ENCODE data around the gene TACR3.
"Not testable (repeated sequence)": the region's sequence is repeated elsewhere in the genome, so short reads cannot be mapped to it uniquely, and the experiment has no call there.

Gene TACR3

GRCh38 chr4:103673983-103674382 is 45.8 kb downstream of the TACR3 start:
- Histone ChIP-seq H3K4me3 (ENCODE audit: insufficient read depth, low read depth, low read length) (no peak overlapping the region), H3K27me3 (ENCODE audit: control insufficient read depth, insufficient read depth, low read length, poor library complexity, severe bottlenecking) (no peaks in the 10 kb centered on the region), H3K9me3 (ENCODE audit: control insufficient read depth, low read length) (no peaks in the 10 kb centered on the region), H3K27ac (ENCODE audit: insufficient read depth, low read depth, low read length, poor library complexity, severe bottlenecking) (no peak overlapping the region), H3K36me3 (ENCODE audit: control insufficient read depth, insufficient read depth, low read length) (no peaks in the 10 kb centered on the region), H3K4me1 (ENCODE audit: control insufficient read depth, insufficient read depth, low read length) (no peaks in the 10 kb centered on the region)
- 94 to 97% methylated on average over 2 of the region's 2 CpGs for WGBS, 2 experiments

DNA sequence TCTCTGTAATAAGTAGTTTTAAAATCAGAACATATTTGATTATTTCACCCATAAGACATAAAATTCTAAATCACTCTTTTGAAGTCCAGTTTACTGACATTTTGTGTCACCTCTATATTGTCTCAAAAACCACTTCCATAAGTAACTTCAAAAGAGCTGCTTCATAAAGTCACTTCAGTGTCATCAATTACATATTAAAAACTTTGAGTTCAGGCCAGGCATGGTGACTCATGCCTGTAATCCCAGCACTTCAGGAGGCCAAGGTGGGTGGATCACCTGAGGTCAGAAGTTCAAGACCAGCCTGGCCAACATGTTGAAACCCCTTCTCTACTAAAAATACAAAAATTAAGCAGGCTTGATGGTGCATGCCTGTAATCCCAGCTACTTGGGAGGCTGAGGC is 53.0 kb downstream of the TACR3 start:
- not testable (repeated sequence) for H3K27ac ChIP-seq (ENCODE audit: insufficient read depth, low read depth, low read length, poor library complexity, severe bottlenecking); H3K9me3 ChIP-seq (ENCODE audit: control insufficient read depth, low read length); H3K4me1 ChIP-seq (ENCODE audit: control insufficient read depth, insufficient read depth, low read length); H3K4me3 ChIP-seq (ENCODE audit: insufficient read depth, low read depth, low read length); H3K36me3 ChIP-seq (ENCODE audit: control insufficient read depth, insufficient read depth, low read length); H3K27me3 ChIP-seq (ENCODE audit: control insufficient read depth, insufficient read depth, low read length, poor library complexity, severe bottlenecking)

GRCh38 chr4:103664436-103665075 is 55.2 kb downstream of the TACR3 start:
- no peak overlapping the region for H3K4me3 ChIP-seq (ENCODE audit: insufficient read depth, low read depth, low read length)
- H3K4me1 ChIP-seq (ENCODE audit: control insufficient read depth, insufficient read depth, low read length) = no peaks in the 10 kb centered on the region
- WGBS, 2 experiments = 92 to 97% methylated on average over 2 of the region's 2 CpGs
- no peaks in the 10 kb centered on the region for H3K9me3 ChIP-seq (ENCODE audit: control insufficient read depth, low read length)
- no peaks in the 10 kb centered on the region for H3K36me3 ChIP-seq (ENCODE audit: control insufficient read depth, insufficient read depth, low read length)
- no peaks in the 10 kb centered on the region for H3K27me3 ChIP-seq (ENCODE audit: control insufficient read depth, insufficient read depth, low read length, poor library complexity, severe bottlenecking)
- H3K27ac ChIP-seq (ENCODE audit: insufficient read depth, low read depth, low read length, poor library complexity, severe bottlenecking) = no peak overlapping the region

GRCh38 chr4:103648541-103648940 is 71.2 kb downstream of the TACR3 start:
- Histone ChIP-seq H3K36me3 (ENCODE audit: control insufficient read depth, insufficient read depth, low read length) (no peaks in the 10 kb centered on the region), H3K27me3 (ENCODE audit: control insufficient read depth, insufficient read depth, low read length, poor library complexity, severe bottlenecking) (no peaks in the 10 kb centered on the region), H3K4me1 (ENCODE audit: control insufficient read depth, insufficient read depth, low read length) (no peaks in the 10 kb centered on the region), H3K4me3 (ENCODE audit: insufficient read depth, low read depth, low read length) (no peak overlapping the region), H3K9me3 (ENCODE audit: control insufficient read depth, low read length) (no peaks in the 10 kb centered on the region), H3K27ac (ENCODE audit: insufficient read depth, low read depth, low read length, poor library complexity, severe bottlenecking) (no peak overlapping the region)

GRCh38 chr4:103645991-103646390 is 73.8 kb downstream of the TACR3 start:
- no peaks in the 10 kb centered on the region for H3K27me3 ChIP-seq (ENCODE audit: control insufficient read depth, insufficient read depth, low read length, poor library complexity, severe bottlenecking)
- no peaks in the 10 kb centered on the region for H3K4me1 ChIP-seq (ENCODE audit: control insufficient read depth, insufficient read depth, low read length)
- no peak overlapping the region for H3K27ac ChIP-seq (ENCODE audit: insufficient read depth, low read depth, low read length, poor library complexity, severe bottlenecking)
- no peak overlapping the region for H3K4me3 ChIP-seq (ENCODE audit: insufficient read depth, low read depth, low read length)
- WGBS, 2 experiments = 89 to 94% methylated on average over 3 to 4 of the region's 4 CpGs
- H3K36me3 ChIP-seq (ENCODE audit: control insufficient read depth, insufficient read depth, low read length) = no peaks in the 10 kb centered on the region
- no peaks in the 10 kb centered on the region for H3K9me3 ChIP-seq (ENCODE audit: control insufficient read depth, low read length)

- H3K4me1 ChIP-seq (ENCODE audit: control insufficient read depth, insufficient read depth, low read length) = no peaks in the 10 kb centered on the region
- WGBS, 2 experiments = 79 to 90% methylated on average over 1 of the region's 1 CpG
- H3K27me3 ChIP-seq (ENCODE audit: control insufficient read depth, insufficient read depth, low read length, poor library complexity, severe bottlenecking) = no peaks in the 10 kb centered on the region
- H3K9me3 ChIP-seq (ENCODE audit: control insufficient read depth, low read length) = no peaks in the 10 kb centered on the region
- no peak overlapping the region for H3K27ac ChIP-seq (ENCODE audit: insufficient read depth, low read depth, low read length, poor library complexity, severe bottlenecking)
- no peak overlapping the region for H3K4me3 ChIP-seq (ENCODE audit: insufficient read depth, low read depth, low read length)
- no peaks in the 10 kb centered on the region for H3K36me3 ChIP-seq (ENCODE audit: control insufficient read depth, insufficient read depth, low read length)
Observed at GRCh38 chr4:103634236-103634635, 85.5 kb downstream of the TACR3 start.

- H3K4me1 ChIP-seq (ENCODE audit: control insufficient read depth, insufficient read depth, low read length) = no peaks in the 10 kb centered on the region
- no peaks in the 10 kb centered on the region for H3K9me3 ChIP-seq (ENCODE audit: control insufficient read depth, low read length)
- H3K4me3 ChIP-seq (ENCODE audit: insufficient read depth, low read depth, low read length) = no peak overlapping the region
- WGBS, 2 experiments = 91 to 92% methylated on average over 5 to 6 of the region's 6 CpGs
- no peaks in the 10 kb centered on the region for H3K36me3 ChIP-seq (ENCODE audit: control insufficient read depth, insufficient read depth, low read length)
- H3K27ac ChIP-seq (ENCODE audit: insufficient read depth, low read depth, low read length, poor library complexity, severe bottlenecking) = no peak overlapping the region
- no peaks in the 10 kb centered on the region for H3K27me3 ChIP-seq (ENCODE audit: control insufficient read depth, insufficient read depth, low read length, poor library complexity, severe bottlenecking)
Observed at GRCh38 chr4:103626296-103626695, 93.5 kb downstream of the TACR3 start.

GRCh38 chr4:103591841-103592240 is 127.9 kb downstream of the TACR3 start:
- WGBS, 2 experiments = 88 to 97% methylated on average over 2 to 3 of the region's 3 CpGs
- no peaks in the 10 kb centered on the region for H3K9me3 ChIP-seq (ENCODE audit: control insufficient read depth, low read length)
- H3K4me3 ChIP-seq (ENCODE audit: insufficient read depth, low read depth, low read length) = no peak overlapping the region

GRCh38 chr4:103567591-103567990 is 152.2 kb downstream of the TACR3 start:
- Histone ChIP-seq H3K27ac (ENCODE audit: insufficient read depth, low read depth, low read length, poor library complexity, severe bottlenecking) (no peak overlapping the region), H3K9me3 (ENCODE audit: control insufficient read depth, low read length) (no peaks in the 10 kb centered on the region), H3K27me3 (ENCODE audit: control insufficient read depth, insufficient read depth, low read length, poor library complexity, severe bottlenecking) (no peaks in the 10 kb centered on the region), H3K4me3 (ENCODE audit: insufficient read depth, low read depth, low read length) (no peak overlapping the region), H3K36me3 (ENCODE audit: control insufficient read depth, insufficient read depth, low read length) (no peaks in the 10 kb centered on the region), H3K4me1 (ENCODE audit: control insufficient read depth, insufficient read depth, low read length) (no peaks in the 10 kb centered on the region)
- WGBS, 2 experiments = 88 to 91% methylated on average over 4 of the region's 4 CpGs

More at GRCh38 chr4:103591841-103592240, 127.9 kb downstream of the TACR3 start:
- Histone ChIP-seq H3K27ac (ENCODE audit: insufficient read depth, low read depth, low read length, poor library complexity, severe bottlenecking) (no peak overlapping the region), H3K4me1 (ENCODE audit: control insufficient read depth, insufficient read depth, low read length) (no peaks in the 10 kb centered on the region), H3K27me3 (ENCODE audit: control insufficient read depth, insufficient read depth, low read length, poor library complexity, severe bottlenecking) (no peaks in the 10 kb centered on the region), H3K36me3 (ENCODE audit: control insufficient read depth, insufficient read depth, low read length) (no peaks in the 10 kb centered on the region)

DNA sequence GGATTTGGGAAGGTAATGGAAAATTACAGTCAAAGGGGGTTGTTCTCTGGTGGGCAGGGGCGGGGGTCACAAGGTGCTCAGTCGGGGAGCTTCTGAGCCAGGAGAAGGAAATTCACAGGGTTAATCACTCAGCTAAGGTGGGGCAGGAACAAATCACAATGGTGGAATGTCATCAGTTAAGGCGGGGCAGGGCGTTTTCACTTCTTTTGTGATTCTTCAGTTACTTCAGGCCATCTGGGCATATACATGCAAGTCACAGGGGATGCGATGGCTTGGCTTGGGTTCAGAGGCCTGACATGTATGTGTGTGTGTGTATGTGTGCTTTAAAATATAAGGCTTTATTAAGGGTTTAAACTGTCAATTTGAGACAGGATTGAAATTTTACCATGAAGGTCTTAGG is 160.6 kb downstream of the TACR3 start:
- not testable (repeated sequence) for H3K9me3 ChIP-seq (ENCODE audit: control insufficient read depth, low read length); H3K27me3 ChIP-seq (ENCODE audit: control insufficient read depth, insufficient read depth, low read length, poor library complexity, severe bottlenecking); H3K36me3 ChIP-seq (ENCODE audit: control insufficient read depth, insufficient read depth, low read length); H3K27ac ChIP-seq (ENCODE audit: insufficient read depth, low read depth, low read length, poor library complexity, severe bottlenecking); H3K4me1 ChIP-seq (ENCODE audit: control insufficient read depth, insufficient read depth, low read length); H3K4me3 ChIP-seq (ENCODE audit: insufficient read depth, low read depth, low read length)
- 57 to 64% methylated on average over 3 of the region's 5 CpGs for WGBS, 2 experiments

All from ectodermal cell (in vitro differentiated cells).